Activated CD8-positive, alpha-beta T cell treated with anti-CD3 and anti-CD28 coated beads for 36 hours (primary cell): ENCODE data around the gene ZNF202. TPM values are rescaled to one million over a fixed set of nuclear protein-coding genes. Genes with fewer than 3 reads are reported as not detected.

Experiments used
- ATAC-seq: fragments of 200-7000 bp; cut with Tn5 transposase; one replicate; pipeline ENCODE4 v1.10.0; 2021; ENCODE audit warnings: mild to moderate bottlenecking, moderate library complexity
- CTCF ChIA-PET: fragments of 350-600 bp; sonication (Branson Sonifier 250); formaldehyde crosslinking; loops from one replicate; lab custom pipeline; 2021; ENCODE audit warnings: antibody characterized with exemption; lab: Charles Lee
- POLR2A ChIA-PET: fragments of 350-600 bp; sonication (Branson Sonifier 250); formaldehyde crosslinking; loops from one replicate; lab custom pipeline; 2021; ENCODE audit warnings: antibody characterized with exemption; lab: Charles Lee
- DNase-seq: peaks from one replicate; pipeline ENCODE4 v3.0.0-alpha.2; 2020
- H3K27ac Mint-ChIP-seq: one replicate; pipeline ENCODE4 v1.8.0; 2021; ENCODE audit warnings: mild to moderate bottlenecking, mixed read lengths
- H3K27me3 Mint-ChIP-seq: one replicate; pipeline ENCODE4 v1.8.0; 2021; ENCODE audit warnings: mixed read lengths
- H3K36me3 Mint-ChIP-seq: one replicate; pipeline ENCODE4 v1.8.0; 2021; ENCODE audit warnings: low read depth, mixed read lengths
- H3K4me1 Mint-ChIP-seq: one replicate; pipeline ENCODE4 v1.8.0; 2021; ENCODE audit warnings: low read depth, mixed read lengths
- H3K4me3 Mint-ChIP-seq: one replicate; pipeline ENCODE4 v1.8.0; 2021; ENCODE audit warnings: mild to moderate bottlenecking, moderate library complexity, mixed read lengths
- H3K9me3 Mint-ChIP-seq: one replicate; pipeline ENCODE4 v1.8.0; 2021; ENCODE audit warnings: mixed read lengths
- CTCF ChIP-seq: fragments of 200-600 bp; IDR thresholded peaks from one replicate; pipeline ENCODE4 v1.8.0; 2022; ENCODE audit warnings: antibody characterized with exemption, mild to moderate bottlenecking
- intact Hi-C: fragments of 100-400 bp; cut with micrococcal nuclease; formaldehyde crosslinking; loops from one replicate; pipeline ENCODE4 v1.10.0; 2022
- total RNA-seq, 2 experiments: library from RNA; stranded (reverse); gene quantifications; one replicate each; pipeline ENCODE4 v1.2.3, GENCODE V29; 2021

ZNF202 gene
- total RNA-seq, 2 experiments from 2014 or later: 11.1 to 13.6 TPM

- no peak overlapping the region for H3K4me3 Mint-ChIP-seq
- peaks cover 7% of the 10 kb centered on the region for H3K27me3 Mint-ChIP-seq
- no peak overlapping the region for H3K27ac Mint-ChIP-seq
- DNase-seq (no peak), ATAC-seq (no peak)
- peaks cover 2% of the 10 kb centered on the region for H3K9me3 Mint-ChIP-seq
- intact Hi-C loops: no loop called here
- TF ChIP-seq CTCF: no peak
- ChIA-PET POLR2A (no interaction called here), CTCF (interaction anchor here (0.7 to 1.0 kb wide), 3 partner anchors 27 to 221 kb away, joined by 3 to 4 read pairs (median 3); no protein-coding TSS in a partner anchor)
- no peaks in the 10 kb centered on the region for H3K36me3 Mint-ChIP-seq
- peaks cover 7% of the 10 kb centered on the region for H3K4me1 Mint-ChIP-seq
These were observed 4.4 kb upstream of the ZNF202 start for GRCh38 chr11:123745764-123746451.

- H3K4me1 Mint-ChIP-seq: peaks cover 29% of the 10 kb centered on the region
- no peak for ATAC-seq
- peak overlapping the region; percentile 82 for H3K4me3 Mint-ChIP-seq
- ChIA-PET CTCF (no interaction called here), POLR2A (interaction anchor here (0.9 kb wide), 1 partner anchor 8 kb away, joined by 3 read pairs; no protein-coding TSS in a partner anchor)
- peak overlapping the region; percentile 95 for H3K27ac Mint-ChIP-seq
- peaks cover 13% of the 10 kb centered on the region for H3K36me3 Mint-ChIP-seq
- H3K27me3 Mint-ChIP-seq: no peaks in the 10 kb centered on the region
- no peaks in the 10 kb centered on the region for H3K9me3 Mint-ChIP-seq
- intact Hi-C loops: no loop called here
- no peak for TF ChIP-seq CTCF
- no peak for DNase-seq
These were observed 1.3 kb upstream of the ZNF202 start for GRCh38 chr11:123742724-123743120.

- POLR2A ChIA-PET: interaction anchor here (0.9 to 1.0 kb wide), 2 partner anchors 9 kb away, joined by 3 read pairs; no protein-coding TSS in a partner anchor
- peak; percentile 8 for DNase-seq
These were observed 717 bp upstream of the ZNF202 start for GRCh38 chr11:123742031-123742723.

GRCh38 chr11:123740787-123741158 is 687 bp downstream of the ZNF202 start:
- POLR2A ChIA-PET: interaction anchor here (0.6 to 1.0 kb wide), 3 partner anchors 8 to 997 kb away, joined by 3 read pairs; no protein-coding TSS in a partner anchor
- ATAC-seq (no peak), DNase-seq (no peak)
- peak; percentile 14 for TF ChIP-seq CTCF
- Mint-ChIP-seq H3K4me3 (peak overlapping the region; percentile 82), H3K36me3 (peaks cover 25% of the 10 kb centered on the region), H3K4me1 (peaks cover 33% of the 10 kb centered on the region), H3K9me3 (no peaks in the 10 kb centered on the region), H3K27me3 (no peaks in the 10 kb centered on the region), H3K27ac (peak overlapping the region; percentile 80)
- CTCF ChIA-PET: interaction anchor here (1.0 kb wide), 1 partner anchor 33 kb away, joined by 3 read pairs; no protein-coding TSS in a partner anchor
- intact Hi-C loops: no loop called here

More at GRCh38 chr11:123742031-123742723, 717 bp upstream of the ZNF202 start:
- intact Hi-C loops: no loop called here
- Mint-ChIP-seq H3K27ac (peak overlapping the region; percentile 95), H3K27me3 (no peaks in the 10 kb centered on the region), H3K4me3 (peak overlapping the region; percentile 82), H3K4me1 (peaks cover 29% of the 10 kb centered on the region), H3K9me3 (no peaks in the 10 kb centered on the region), H3K36me3 (peaks cover 18% of the 10 kb centered on the region)
- CTCF ChIA-PET: no interaction called here
- no peak for TF ChIP-seq CTCF
- peak; percentile 12 for ATAC-seq
